Endothelial cell of umbilical vein (primary cell): ENCODE measurements around the gene SCG2.

Experiments
- CTCF ChIP-seq, 2 donors: IDR thresholded peaks; 1 replicate in 1 of 2; 2 replicates in 1 of 2; pipeline ENCODE4 v1.5.1; 2011; ENCODE audit warnings: low read length in 2 of 2, mild to moderate bottlenecking in 2 of 2, moderate library complexity in 2 of 2, control low read depth in 1 of 2, inconsistent platforms in 1 of 2, low read depth in 1 of 2; ENCODE audit not compliant: insufficient read depth in 1 of 2; ENCODE audit errors: extremely low read depth in 1 of 2
- EZH2 ChIP-seq: IDR thresholded peaks from 2 replicates; pipeline ENCODE4 v1.6.1; 2012; ENCODE audit warnings: borderline replicate concordance, low read depth, mild to moderate bottlenecking, moderate library complexity, low read length, inconsistent platforms; ENCODE audit not compliant: severe bottlenecking
- FOS ChIP-seq: IDR thresholded peaks from 2 replicates; pipeline ENCODE4 v1.6.1; 2011; ENCODE audit warnings: mild to moderate bottlenecking, low read length, moderate library complexity, borderline replicate concordance; ENCODE audit not compliant: insufficient read depth
- GATA2 ChIP-seq: IDR thresholded peaks from 2 replicates; pipeline ENCODE4 v1.7.0; 2011; ENCODE audit warnings: low read depth, mild to moderate bottlenecking, moderate library complexity, mixed read lengths, low read length; ENCODE audit not compliant: insufficient read length, insufficient read depth
- JUN ChIP-seq: IDR thresholded peaks from 2 replicates; pipeline ENCODE4 v1.6.1; 2011; ENCODE audit warnings: borderline replicate concordance, low read depth; ENCODE audit not compliant: insufficient read length, insufficient read depth
- MAX ChIP-seq: IDR thresholded peaks from 2 replicates; pipeline ENCODE4 v1.6.1; 2011; ENCODE audit not compliant: insufficient read depth, insufficient read length
- POLR2A ChIP-seq: IDR thresholded peaks from 2 replicates; pipeline ENCODE4 v1.6.1; 2012; ENCODE audit warnings: low read depth, mild to moderate bottlenecking, control low read depth, low read length
- POLR2AphosphoS5 ChIP-seq: IDR thresholded peaks from 2 replicates; pipeline ENCODE4 v1.6.1; 2012; ENCODE audit warnings: low read depth, mild to moderate bottlenecking, control low read depth, low read length, moderate library complexity; ENCODE audit not compliant: insufficient read depth

DNA sequence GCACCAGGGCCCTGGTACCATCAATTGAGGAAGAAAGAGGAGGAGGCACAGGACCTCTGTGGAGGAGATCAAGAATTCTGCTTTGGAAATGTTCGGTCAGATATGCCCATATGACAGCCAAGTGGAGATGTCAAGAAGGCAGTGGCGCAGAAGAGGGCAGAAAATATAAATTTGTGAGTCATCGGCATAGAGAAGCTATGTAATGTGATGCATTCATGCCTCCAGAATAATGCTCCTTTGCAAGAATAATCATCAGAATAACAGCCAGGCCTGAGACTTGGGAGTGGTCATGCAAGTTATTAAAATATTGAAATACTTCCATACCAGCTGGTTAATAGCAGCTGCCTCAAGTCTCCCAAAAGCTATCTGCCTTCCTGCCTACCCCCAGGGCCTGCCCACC is 32.1 kb upstream of the SCG2 start:
- TF ChIP-seq POLR2A (no peak), CTCF (IDR thresholded peaks at IDR 0.05; ENCODE audit: extremely low read depth in 1 of 2, insufficient read depth in 1 of 2, low read depth in 1 of 2, low read length in 2 of 2) (no peak), JUN (no peak), MAX (no peak), GATA2 (no peak), EZH2 (no peak), POLR2AphosphoS5 (no peak), FOS (no peak)
